HG03095 (cell line): ENCODE data around the gene PUS10.
"Not testable (repeated sequence)": the region's sequence is repeated elsewhere in the genome, so short reads cannot be mapped to it uniquely, and the experiment has no call there.

Experiments
- ATAC-seq: cut with Tn5 transposase; IDR thresholded peaks from one replicate; pipeline ENCODE4 v1.9.1; 2021; ENCODE audit warnings: moderate library complexity; ENCODE audit not compliant: unreplicated experiment

Gene PUS10

DNA sequence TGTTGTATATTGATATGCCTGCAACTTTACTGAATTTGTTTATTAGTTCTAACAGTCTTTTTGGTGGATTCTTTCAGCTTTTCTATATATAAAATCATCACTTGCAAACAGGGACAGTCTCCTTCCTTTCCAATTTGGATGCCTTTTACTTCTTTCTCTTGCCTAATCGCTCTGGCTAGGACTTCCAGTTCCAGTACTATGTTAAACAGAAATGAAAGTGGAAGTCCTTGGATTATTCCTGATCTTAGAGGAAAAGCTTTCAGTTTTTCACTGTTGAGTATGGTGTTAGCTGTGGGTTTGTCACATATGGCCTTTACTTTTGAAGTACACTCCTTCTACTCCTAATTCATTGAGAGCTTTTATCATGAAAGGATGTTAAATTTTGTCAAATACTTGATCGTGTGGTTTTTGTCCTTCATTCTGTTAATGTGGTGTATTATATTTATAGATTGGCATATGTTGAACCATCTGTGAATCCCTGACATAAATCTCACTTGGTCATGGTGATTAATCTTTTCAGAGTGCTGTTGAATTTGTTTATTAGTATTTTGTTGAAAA lies 83.8 kb downstream of the PUS10 start:
- no peak for ATAC-seq

DNA sequence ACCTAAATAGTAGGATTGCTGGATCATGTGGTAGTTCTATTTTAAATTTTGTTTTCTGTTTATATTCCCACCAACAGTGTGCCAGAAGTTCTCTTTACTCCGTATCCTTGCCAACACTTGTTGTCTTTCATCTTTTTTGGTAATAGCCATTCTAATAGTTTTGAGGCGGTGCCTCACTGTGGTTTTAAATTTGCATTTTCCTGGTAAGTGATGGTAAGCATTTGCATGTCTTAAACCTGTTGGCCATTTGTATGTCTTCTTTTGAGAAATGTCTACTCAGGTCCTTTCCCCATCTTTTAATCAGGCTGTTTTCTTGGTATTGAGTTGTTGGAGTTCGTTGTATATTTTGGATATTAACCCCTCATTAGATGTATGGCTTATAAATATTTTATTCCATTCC lies 85.1 kb downstream of the PUS10 start:
- no peak for ATAC-seq

DNA sequence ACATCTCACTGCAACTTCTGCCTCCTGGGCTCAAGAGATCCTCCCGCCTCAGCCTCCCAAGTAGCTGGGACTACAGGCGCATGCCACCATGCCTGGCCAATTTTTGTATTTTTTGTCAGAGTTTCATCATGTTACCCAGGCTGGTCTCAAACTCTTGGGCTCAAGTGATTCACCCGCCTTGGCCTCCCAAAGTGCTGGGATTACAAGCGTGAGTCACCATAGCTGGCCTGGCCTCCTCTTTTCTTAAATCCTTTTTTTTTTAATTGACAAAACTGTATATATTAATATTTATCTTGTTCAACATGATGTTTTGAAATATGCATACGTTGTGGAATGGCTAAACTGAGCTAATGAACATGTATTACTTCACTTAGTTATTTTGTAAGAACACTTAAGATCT lies 86.0 kb downstream of the PUS10 start:
- ATAC-seq, result not testable (repeated sequence)

DNA sequence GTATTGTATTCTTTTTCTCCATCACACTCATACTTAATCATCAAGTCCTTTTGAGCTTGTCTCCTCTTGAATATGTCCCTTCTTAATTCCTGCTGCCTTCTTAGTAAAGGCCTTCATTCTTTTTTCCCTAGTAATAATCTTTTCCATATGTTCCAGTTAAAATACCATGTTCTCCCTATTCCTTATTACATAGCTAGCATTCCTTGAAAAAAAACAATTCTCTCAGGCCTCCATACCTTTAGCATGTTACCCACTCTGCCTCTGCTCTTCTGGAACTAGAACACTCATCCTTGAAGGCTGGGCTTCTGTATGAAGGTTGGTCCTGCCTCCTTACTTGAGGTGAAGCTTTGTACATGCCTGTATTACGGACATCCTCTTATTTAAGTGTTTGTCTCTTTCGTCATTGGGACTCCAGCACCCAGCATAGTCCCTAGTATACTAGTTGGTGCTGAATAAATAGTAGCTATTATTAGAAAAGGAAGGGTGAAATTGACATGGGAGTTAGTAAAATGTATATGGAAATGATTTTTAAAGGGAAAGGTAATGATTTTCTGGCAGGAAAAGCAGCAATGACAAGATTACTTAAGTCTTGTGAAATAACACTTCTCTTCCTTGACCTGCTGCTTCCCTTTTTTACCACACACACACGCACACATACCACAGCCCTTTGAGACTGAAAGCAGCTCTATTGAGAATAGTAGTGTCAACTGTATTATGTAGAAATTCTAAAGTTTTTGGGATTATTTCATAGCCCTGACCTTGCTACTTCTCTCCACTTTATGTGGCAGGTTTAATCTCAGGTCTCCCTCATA lies 91.1 kb downstream of the PUS10 start:
- no peak for ATAC-seq

DNA sequence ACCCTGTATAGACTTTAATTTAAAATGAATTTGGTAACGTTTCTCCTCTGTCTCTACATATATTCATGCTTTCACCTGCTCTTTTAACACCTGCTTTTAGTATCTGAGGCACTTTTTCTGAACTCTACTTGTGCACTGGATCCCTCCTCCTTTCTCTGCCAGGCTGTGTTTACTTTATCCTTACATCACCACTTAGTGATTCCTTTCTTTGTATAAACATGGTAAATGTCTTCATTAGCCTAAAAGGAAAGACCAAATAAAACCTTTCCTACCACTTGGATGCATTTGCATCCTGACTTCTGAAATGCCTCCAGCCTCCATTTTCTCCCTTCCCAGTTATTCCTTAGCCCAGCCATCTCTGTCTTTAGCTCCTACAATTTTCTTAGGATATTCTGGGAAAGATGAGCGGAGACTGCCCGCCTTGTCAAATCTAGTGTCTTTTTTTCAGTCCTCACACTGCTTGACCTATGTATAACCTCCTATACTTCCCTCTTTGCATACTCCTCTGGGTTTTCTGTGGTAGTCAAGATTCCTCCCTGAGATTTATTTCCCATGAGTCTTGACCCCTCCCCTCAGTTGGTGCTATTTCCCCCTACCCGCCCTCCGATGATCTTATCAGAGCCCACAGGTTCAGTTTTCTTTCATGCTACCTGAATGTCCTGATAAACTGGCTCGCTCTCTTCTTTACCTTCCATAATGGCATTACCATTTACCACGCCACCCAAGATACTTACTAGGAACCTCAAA lies 91.9 kb downstream of the PUS10 start:
- ATAC-seq, result no peak

DNA sequence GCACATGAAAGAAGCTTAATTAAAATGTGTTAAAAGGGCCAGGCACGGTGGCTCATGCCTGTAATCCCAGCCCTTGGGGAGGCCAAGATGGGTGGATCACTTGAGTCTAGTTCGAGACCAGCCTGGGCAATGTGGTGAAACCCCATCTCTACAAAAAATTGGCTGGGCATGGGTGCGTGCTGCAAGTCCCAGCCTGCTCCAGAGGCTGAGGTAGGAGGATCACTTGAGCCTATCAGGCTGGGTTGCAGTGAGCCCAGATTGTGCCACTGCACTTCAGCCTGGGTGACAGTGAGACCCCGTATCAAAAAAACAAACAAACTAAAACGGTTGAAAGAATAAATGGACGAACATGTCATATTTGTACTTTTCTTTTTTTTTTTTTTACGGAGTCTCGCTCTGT lies 110.7 kb downstream of the PUS10 start:
- ATAC-seq, result no peak

DNA sequence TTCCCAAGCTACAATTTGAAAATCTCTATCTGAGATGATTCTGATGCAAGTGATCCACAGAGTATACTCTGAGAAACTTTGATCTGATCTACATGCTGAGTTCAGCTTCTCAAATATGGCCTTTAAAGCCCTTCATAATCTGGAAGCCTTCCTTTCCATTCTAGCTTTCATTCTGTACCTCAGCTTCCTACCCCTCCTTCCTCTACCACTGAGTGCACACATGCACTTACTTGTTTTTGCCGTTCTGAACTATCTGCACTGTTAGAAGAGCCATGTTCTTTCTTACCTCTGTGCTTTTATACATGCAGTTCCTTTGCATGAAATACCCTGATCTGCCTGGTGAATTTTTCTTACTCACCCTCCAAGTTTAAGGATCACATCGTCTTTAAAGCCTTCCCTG lies 111.7 kb downstream of the PUS10 start:
- ATAC-seq, result no peak

DNA sequence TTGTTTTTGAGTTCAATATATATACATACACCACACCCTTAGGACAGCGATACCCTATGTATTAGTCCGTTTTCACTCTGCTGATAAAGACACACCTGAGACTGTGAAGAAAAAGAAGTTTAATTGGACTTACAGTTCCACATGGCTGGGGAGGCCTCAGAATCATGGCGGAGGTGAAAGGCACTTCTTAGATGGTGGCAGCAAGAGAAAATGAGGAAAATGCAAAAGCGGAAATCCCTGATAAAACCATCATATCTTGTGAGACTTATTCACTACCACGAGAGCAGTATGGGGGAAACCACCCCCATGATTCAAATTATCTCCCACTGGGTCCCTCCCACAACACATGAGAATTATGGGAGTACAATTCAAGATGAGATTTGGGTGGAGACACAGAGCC lies 112.2 kb downstream of the PUS10 start:
- not testable (repeated sequence) for ATAC-seq

DNA sequence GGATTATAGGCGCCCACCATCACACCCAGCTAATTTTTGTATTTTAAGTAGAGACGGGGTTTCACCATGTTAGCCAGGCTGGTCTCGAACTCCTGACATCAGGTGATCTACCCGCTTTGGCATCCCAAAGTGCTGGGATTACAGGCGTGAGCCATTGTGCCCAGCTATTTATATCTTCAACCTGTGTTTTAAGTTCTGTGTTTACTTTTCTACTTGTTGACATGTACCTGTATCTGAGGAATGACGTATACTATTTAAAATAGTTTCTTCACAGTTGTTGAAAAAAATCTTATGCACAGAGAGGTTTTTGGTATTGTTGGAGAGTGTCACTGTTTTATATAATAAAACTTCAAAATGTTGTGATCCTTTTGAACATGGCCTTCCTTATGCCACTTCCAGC lies 116.8 kb downstream of the PUS10 start:
- not testable (repeated sequence) for ATAC-seq

DNA sequence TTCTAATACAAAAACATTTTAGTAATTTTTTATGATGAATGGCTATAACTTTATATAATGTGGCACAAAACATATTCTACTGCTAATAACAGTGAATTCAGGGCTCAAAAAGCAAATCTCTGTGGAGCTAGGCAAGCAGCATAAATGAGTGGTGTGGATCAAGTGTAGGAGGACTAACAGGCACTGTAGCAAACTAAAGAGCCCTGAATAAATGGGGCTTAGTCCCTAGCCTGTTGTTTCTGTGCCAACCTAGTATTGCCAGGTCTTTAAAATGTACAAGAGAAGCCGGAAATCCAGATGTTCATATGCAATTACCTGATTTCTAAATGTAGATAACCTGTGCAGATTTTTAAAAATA lies 118.2 kb downstream of the PUS10 start:
- ATAC-seq, result no peak

DNA sequence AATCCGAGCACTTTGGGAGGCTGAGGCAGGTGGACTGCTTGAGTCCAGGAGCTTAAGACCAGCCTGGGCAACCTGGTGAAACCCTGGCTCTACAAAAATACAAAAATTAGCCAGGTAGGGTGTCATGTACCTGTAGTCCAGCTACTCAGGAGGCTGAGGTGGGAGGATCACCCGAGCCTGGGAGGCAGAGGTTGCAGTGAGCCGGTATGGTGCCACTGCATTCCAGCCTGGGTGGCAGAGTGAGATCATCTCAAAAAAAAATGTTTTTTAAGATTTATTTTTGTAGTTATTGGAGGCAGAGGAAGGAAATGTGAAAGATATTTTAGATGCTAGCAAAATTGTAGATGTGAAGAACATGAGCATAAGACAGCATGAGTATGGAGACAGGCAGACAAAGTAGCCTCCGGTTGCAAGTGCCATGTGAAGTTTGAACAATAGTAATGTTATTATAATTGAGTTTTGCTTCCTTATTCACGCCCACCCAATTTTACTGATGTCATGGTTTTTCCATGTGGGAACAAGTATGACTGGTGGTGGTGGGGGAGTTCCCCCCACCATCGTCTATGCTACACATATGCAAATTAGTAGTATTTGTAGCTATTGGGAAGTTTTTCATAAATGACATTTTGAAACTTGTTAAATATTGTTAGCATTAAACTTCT lies 118.7 kb downstream of the PUS10 start:
- ATAC-seq, result peak; percentile 63

DNA sequence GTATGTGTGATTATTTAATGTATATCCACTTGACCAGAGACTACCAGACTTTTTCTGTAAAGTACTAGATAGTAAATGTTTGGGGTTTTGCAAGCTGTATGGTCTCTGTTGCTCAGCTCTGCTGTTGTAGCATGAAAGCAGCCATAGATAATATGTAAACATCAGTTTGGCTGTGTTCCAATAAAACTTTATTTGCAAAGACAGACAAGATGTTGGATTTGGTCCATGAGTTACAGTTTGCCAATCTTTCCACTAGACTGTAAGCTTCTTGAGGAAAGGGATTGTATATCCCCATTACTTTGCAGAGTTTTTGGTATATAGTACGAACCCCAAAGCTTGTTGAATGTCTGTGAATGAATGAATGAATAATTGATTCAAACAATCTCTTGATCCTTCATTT lies 119.5 kb downstream of the PUS10 start:
- ATAC-seq, result no peak
